Measurements from ENCODE around the gene S100A5.
"Not testable (repeated sequence)": the region's sequence is repeated elsewhere in the genome, so short reads cannot be mapped to it uniquely, and the experiment has no call there.

Gene S100A5

DNA sequence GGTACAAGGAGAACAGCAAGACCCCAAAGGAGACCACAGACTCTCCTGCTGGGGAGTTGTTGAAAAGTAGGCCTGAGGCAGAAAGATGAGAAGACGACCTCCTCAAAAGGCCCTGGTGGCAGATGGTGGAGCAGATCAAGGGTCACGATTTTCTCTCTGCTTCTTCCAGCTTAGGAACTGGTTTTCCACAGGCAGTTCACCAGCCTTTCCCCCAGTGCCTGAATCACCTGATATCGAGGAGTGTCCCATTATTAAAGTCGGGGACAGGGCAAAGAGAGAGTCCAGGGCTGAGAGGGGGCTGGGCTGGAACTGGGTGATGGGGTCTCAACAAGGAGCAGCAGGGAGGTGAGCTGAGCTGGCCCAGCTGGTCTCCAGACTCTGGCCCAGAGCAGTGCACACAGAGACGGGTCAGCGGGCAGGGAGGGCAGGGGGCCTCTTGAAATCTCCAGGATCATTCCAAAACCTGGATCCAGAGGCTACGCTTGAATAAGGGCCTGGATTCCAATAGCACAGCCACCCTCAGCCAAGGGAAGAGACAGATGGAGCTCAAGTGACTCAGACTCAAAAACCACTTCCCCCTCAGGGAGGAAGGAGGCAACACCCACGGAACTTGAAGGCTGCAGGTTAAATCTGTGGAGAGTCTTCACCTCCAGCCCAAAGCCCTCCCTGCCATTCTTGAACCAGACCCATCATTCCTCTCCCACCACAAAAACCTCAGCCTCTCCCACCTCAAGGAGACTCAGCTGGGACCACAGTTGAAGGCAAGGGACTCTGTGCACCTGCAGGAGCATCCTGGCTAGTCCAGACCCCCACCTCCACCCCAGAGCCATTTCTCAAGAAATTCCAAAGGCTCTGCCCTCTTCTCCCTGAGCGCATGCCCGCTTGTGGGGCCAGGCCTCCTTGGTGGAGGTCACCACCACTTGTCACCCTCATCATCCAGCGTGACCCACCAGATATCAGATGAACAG, at the start of gene S100A5:
Gene S100A5 (minus strand): TSS at position 541 of the 968 bp plus-strand sequence. CDS start 743 bp downstream, outside the sequence.
- DNase-seq: no peak

- no peak for DNase-seq
These were observed 47.7 kb upstream of the S100A5 start for GRCh38 chr1:153588482-153588881.

DNA sequence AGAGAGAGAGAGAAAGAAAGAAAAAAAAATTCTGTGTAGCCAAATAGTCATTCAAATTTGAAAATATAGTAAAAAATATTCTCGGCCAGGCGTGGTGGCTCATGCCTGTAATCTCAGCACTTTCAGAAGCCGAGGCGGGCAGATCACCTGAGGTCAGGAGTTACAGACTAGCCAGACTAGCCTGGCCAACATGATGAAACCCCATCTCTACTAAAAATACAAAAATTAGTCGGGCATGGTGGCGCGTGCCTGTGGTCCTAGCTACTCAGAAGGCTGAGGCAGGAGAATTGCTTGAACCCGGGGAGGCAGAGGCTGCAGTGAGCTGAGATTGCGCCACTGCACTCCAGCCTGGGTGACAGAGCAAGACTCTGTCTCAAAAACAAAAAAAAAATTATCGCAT, 47.3 kb upstream of the S100A5 start:
- not testable (repeated sequence) for DNase-seq

DNA sequence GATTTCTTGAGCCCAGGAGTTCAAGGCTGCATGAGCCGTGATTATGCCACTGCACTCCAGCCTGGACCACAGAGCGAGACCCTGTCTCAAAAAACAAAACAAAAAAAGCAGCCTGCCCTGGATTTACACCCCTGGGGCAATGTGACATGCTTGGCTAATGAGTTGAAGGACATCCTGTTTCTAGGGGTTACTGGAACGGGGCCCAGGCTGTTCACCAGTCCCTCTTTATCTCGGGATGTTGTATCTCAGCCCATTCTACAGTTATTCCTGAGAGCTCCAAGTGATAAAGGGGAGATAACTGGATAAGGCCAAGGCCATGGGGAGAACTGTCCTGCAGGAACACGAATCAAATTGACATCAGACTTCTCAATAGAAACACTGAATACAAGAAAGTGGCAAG, 46.6 kb upstream of the S100A5 start:
- no peak for DNase-seq

- no peak for DNase-seq
These were observed 45.6 kb upstream of the S100A5 start for GRCh38 chr1:153586347-153586746.

GRCh38 chr1:153585006-153585405, 44.3 kb upstream of the S100A5 start:
- DNase-seq: no peak

DNA sequence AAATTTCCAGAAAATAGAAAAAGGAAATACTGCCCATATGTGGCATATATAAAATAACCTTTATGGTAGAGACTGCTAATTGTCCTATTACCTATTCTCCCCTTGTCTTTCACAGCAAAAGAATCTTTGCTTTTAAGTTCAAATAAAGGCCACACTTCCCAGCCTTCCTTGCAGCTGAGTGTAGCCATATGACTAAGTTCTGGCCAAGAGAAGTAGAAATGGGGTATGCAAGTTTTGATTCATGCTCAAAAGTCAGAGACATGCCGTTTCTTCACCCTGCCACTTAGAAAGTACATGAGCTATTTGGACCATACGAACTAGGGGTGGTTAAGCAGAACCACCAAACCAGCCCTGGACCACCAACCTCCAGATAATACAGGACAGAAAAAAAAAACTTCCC, 43.2 kb upstream of the S100A5 start:
- DNase-seq: no peak

GRCh38 chr1:153583514-153583913, 42.8 kb upstream of the S100A5 start:
- DNase-seq: not testable (repeated sequence)

GRCh38 chr1:153582836-153583235, 42.1 kb upstream of the S100A5 start:
- DNase-seq: not testable (repeated sequence)

DNA sequence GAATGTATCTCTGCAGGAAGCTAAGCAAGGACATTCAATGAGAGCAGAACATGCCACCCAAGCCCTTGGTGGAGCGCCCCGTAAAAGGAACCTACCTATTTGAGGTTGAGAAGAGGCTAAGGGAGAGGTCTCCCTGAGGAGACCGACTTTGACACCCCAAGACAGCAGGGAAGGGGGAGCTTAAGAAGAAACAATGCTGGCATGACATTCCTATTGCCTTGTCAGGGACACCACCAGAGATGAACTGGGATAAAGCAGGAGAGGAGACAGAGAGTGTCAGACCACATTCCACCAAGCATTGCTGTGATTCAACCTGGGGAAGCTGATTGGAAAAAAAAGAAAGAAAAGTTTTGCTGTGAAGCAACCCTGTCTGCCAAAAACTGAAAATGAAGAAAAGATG, 38.2 kb upstream of the S100A5 start:
- DNase-seq: no peak

DNA sequence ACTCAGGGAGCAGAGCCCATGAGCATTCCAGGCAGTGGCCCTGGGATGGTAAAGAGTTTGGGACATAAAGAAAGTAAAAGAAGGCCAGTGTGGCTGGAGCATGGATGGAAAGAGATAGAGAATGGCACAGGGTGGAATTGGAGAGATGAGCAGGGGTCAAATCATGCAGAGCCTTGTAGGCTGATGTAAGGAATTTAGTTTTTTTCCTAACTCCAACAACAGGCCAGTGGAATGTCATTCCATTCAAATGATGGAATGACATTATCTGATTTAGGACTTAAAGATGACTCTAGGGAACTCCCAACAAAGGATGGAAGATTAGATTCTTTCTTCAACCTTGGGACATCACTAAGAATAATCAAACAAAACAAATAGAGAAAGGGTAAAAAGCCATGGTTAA, 37.8 kb upstream of the S100A5 start:
- no peak for DNase-seq

DNA sequence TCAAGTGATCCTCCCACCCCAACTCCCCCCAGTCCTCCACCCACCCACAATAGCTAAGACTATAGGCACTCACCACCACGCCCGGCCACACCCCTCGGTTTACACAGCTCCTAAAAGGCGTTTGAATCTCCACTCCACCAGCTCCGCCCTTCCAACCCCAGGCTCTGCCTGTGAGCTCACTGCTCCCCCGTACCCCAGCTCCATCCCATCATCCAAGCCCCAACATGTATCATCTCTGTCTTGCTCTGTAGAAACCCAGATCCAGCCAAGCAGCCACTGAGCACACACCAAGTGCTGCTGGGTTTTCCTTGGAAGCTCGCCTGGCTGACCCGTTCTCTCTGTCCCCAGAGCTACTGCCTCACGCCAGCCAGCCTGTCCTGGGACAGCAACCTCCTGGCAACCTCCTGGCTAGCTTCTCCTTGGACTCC, 36.9 kb upstream of the S100A5 start:
- DNase-seq: no peak

- DNase-seq: no peak
These were observed 36.4 kb upstream of the S100A5 start for GRCh38 chr1:153577138-153577537.

DNA sequence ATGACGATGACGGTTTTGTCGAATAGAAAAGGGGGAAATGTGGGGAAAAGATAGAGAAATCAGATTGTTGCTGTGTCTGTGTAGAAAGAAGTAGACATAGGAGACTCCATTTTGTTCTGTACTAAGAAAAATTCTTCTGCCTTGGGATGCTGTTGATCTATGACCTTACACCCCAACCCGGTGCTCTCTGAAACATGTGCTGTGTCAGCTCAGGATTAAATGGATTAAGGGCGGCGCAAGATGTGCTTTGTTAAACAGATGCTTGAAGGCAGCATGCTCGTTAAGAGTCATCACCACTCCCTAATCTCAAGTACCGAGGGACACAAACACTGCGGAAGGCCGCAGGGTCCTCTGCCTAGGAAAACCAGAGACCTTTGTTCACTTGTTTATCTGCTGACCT, 34.8 kb upstream of the S100A5 start:
- not testable (repeated sequence) for DNase-seq

- DNase-seq: not testable (repeated sequence)
These were observed 34.4 kb upstream of the S100A5 start for GRCh38 chr1:153575081-153575491.

- no peak for DNase-seq
These were observed 32.6 kb upstream of the S100A5 start for GRCh38 chr1:153573351-153573750.

DNA sequence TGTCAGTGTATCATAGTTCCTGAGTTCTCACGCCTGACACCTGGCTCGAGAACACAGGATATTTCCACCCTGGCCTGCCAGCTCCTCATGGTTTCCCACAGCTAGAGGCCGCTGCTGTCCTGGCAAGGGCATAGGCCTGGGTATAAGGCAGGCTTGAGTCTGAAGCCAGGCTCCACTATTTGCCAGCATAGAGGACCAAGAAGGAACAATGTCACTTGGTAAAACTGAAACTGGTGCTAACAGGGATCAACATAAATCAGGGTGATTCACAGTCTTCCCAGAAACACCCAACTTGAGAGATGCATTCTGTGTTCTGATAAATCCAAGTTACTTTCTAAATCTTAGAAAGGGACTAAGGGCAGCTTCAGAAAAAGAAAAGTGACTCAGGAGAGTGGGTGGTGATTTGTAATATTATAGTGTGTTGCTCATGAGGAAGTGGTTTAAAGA, 31.9 kb upstream of the S100A5 start:
- peak; percentile 73 to 82 for DNase-seq

GRCh38 chr1:153571706-153572105, 31.0 kb upstream of the S100A5 start:
- no peak for DNase-seq

DNA sequence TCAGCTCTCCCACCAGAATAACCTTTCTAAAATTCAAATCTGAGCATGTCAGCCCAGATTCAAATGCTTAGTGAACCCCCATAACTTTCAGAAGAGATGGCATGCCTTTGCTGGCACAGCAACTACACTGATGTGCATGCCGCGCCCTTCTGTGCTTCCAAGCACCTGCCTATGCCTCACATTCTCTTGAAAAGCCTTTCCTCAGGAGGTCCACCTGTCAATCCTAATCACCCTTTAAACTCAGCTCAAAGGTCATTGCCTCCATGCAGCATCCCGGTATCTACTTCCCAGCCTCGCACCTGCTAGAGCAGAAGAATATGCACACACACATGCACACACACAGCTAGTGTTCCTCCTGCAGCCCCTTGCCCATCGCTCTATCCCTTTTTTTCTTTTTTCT, 30.1 kb upstream of the S100A5 start:
- DNase-seq: no peak

- no peak for DNase-seq
These were observed 28.7 kb upstream of the S100A5 start for GRCh38 chr1:153569465-153569864.

- peak; percentile 70 to 73 for DNase-seq
These were observed 27.8 kb upstream of the S100A5 start for GRCh38 chr1:153568367-153569099.

DNA sequence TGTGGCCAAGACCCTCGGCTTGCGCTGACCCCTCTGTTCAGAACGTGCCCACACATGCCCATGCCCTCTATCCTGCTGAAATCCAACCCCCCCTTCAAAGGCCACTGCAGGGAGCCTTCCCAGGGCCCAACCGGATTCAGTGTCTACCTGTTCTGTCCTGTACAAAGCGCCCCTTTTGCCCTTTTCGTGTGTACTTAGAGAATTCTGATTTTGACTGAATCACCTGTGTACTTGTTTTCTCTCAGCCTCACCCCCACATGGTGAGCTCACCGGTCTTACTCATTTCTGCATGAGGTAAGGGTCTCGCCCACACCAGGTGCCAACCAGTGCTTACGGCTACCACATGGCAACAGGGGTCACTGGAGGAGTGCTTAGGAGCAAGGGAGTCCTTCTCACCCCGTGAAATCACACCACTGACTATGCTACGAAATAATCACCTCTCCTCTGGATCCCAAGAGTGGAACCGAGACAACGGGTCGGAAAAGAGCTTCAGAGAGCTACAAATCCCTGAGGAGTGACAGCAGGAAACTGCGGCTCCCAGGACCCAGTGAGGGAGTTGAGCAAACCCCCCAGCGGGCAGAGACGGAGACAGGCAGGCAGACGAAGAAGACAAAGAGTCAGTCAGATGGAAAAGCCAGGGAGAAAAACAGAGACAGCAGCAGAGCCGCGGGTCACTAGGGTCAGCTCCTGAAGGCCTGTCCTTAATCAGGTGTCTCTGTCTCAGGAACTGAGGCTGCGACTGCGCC, 27.1 kb upstream of the S100A5 start:
- no peak for DNase-seq
